CD4-positive, alpha-beta T cell treated with Interleukin-4 for 4 hours (primary cell): ENCODE data around the gene CBFA2T3.
"Not testable (repeated sequence)": the region's sequence is repeated elsewhere in the genome, so short reads cannot be mapped to it uniquely, and the experiment has no call there.

Experiments
- DNase-seq: peaks from one replicate; pipeline ENCODE4 v3.0.0-alpha.2; 2020

CBFA2T3 gene

DNA sequence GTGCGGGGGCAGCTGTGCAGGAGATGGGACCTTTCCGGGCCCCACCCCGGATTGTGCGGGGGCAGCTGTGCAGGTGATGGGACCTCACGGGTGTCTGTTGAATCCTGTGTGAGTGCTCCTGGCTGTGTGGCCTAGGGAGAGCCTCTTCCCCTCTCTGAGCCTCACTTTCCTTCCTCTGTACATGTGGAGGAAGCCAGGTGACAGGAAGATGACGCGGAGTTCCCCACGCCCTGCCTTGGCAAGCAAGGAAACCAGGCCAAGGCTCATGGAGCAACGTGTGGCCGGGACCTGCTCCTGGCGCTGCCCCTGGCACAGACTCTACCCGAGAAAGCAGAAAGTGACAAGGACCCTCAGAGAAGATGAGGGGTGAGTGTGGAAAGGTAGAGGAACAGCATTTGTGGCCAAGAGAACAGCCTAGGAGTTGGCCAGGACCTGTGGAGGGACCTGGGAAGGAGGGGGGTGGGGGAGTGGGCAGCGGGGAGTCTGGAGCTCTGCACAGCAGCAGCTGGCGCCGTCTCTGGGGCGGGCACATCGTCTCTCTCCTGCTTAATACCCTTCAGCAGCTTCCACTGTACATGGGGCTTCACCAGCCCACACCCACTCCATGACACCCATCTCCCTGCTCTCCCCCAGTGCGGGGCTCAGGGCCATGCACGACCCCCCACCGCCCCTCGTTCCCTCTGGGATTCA is 72.2 kb downstream of the CBFA2T3 start:
- DNase-seq = no peak

DNA sequence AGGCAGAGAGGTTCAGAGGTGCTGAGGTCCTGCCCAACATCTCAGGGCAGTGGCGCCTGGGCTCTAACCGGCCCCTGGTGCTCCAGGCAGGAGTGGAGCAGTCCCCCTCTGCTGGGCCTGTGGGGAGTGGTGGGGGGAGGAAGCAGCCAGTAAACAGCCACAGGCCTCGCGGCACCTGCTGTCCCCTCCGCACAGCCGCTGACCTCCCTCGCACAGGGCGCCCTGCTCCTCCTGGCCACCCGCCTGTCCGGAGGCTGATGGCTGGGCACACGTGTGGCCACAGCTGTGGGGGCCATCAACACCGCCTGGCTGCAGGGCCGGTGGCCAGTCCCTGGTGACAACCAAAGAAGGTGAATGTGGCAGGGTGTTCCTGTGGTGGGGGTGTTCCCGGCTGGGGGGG is 73.7 kb downstream of the CBFA2T3 start:
- DNase-seq = no peak

DNA sequence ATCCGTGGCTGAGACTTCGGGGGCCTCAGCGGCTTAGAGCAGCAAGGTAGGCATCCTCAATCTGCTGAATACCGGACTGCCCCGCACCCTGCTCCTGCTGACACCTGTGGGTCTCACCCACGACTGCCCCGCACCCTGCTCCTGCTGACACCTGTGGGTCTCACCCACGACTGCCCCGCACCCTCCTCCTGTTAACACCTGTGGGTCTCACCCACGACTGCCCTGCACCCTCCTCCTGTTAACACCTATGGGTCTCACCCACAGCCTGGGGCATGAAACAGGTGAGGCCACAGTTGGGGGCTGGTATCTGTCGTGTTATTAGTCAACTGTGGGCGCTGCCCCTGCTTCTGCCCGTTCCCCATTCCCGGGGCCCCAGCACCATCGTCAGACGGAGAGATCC is 74.3 kb downstream of the CBFA2T3 start:
- no peak for DNase-seq

DNA sequence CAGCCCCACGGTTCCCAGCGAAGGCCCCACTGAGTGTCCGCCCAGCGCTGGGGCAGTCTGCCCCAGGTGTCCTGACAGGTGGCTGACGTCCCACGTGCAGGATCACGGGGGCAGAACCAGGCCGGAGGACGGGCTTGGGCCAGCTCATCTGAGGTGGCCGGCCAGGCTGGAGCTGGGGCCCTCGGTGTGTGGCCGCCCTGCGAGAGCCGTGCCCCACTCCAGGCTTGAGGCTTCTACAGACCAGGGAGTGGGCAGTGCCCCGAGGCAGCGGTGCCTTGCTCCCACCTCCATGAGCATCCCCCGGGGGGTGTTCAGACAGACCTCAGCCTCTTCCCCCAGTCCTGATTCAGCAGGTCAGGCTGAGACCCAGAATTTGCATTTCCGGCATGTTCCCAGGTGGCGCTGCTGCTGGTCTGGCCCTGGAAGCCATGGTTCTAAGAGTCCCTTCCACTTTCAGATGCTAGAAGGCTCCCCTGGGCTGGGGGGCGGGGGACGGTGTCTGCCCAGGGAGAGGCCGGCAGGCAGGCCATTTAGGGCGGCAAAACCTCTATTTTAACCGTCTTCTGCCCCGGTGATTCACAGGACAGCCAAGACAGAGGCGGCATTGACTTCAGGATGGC is 75.2 kb downstream of the CBFA2T3 start:
- DNase-seq = no peak

DNA sequence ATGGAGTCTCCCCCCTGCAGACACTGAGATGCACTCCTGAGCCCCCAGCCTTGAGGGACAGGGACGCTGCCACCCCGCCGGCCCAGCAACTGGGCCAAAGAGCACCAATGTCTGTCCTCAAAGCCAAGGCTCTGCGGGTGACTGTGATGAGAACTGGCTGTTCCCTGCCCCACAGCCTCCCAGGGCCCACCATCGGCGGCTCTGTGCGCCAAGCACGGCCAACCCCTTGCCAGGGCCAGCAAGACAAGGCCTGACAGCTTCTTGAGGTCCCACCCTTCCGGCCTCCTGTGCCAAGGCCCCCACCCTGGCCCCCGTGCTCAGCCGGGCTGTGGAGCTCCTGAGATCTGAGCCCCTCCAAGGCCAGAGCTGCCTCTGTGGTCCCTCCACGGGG is 76.3 kb downstream of the CBFA2T3 start:
- no peak for DNase-seq

DNA sequence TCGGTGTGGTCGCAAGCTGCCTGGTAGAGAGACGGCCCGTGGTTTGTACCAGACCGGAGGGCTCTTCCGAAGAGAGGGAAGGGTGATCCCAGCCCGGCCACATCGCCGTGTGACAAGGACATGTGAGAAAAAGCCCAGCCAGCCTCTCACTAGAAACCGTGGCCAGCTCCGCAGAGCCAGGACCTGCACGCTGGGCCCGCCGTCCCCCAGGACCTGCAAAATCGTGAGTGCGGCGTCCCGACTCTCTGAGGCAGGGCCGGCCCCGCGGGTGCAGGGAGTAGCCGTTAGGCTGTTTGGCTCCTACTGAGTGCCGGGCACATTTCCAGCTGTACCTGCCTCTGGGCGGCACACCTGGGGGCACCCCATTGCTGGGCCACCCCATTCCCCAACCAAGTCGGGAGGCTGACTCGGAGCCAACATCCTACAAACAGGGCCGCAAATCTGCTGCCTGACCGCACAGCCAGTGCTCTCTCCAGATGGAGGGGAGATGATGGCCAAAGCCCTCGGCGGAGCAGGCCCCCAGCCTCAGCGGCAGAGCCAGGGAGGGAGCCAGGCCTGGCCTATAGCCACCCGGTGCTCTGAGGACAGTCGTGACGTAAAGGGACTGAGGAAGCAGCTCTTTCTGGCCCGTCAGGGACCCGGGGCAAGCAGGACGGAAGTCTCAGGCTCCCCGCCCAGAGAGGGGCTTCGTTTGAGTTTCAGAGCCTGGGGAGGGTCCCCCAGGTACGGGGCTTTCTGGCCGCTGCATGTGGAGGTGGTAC is 76.9 kb downstream of the CBFA2T3 start:
- no peak for DNase-seq

DNA sequence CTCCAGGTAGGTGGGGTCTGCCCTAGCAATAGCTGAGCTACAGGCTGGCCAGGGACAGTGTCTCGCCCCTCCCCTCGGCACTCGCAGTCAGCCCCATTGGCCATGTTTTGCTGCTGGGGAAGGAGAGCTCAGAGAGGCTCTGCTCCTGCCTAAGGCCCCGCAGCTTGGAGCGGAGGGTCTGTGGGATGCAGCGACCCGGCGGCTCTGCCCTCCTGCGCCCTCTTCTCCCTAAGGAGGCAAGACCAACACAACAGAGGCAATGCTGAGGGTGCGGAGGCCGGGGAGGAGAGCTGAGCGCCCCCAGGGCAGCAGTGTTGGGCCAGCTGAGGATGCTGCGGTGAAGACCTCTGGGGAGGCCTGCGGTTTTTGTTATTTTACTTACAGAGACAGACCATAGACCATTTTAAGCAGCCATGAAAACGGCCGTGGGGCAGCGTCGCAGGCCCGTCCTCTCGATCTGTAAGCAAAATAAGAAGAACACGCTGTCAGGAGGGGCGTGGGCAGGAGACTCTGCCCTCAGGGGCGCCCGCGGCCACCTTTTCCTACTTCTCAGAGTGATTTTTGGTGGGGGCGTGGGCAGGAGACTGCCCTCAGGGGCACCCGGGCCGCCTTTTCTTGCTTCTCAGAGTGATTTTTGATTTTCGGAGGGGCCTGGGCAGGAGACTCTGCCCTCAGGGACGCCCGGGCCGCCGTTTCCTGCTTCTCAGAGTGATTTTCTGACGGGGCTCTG is 79.1 kb downstream of the CBFA2T3 start:
- no peak for DNase-seq

DNA sequence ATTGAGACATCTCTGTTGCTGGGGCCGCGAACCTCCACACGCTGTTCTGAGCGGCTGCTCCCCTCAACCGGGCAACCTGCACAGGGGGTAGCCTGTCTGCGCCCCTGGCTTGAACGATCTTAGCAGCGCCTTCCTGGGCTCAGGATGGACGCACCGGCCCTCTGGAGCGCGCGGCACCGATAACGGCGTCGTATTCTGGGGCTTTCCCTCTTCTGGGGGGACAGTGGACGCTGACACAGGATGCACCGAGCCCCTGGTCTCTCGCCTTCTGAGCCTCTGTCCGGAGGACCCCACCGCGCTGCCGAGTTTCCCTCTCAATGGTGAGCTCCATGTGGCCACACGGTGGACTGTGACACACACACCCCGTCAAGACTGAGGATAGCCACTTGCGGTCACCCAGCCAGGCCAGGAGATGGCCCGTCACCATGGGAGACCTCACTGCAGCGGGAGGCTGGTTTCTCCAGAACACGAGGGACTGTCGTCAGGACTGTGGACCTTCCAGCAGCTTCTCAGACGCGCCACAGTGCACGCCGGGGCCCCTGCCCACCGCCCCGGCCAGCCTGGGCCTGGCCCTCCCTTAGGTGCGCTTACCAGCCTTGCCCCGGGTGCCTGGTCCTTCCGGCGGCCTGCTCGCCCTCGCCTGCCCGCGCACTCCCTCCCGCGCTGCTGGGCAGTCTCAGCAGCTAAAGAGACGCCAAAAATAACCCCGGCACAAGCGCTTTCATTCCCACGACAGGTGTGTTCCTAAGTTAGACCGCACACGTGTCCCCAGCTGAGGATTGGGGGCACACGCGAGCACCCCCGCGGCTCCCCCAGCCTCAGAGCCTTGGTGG is 80.6 kb downstream of the CBFA2T3 start:
- DNase-seq = no peak

DNA sequence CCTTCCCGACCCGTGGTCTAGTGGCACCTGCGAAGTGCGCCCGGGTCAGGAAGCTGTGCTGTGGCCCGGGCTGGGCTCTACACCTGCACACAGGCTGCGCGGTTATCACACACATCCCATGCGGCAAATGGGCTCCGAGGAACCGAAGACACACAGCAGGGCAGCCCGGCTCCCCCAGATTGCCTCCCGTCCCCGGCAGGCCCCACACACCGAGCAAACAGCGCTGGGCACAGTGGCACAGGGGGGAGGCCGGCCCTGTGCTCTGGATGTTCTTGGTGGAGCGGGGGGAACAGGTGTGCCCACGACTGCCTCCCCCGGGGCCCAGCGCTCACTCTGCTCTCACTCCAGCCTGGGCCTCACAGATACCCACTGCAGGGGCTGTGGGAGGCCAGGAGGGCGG is 81.7 kb downstream of the CBFA2T3 start:
- no peak for DNase-seq

DNA sequence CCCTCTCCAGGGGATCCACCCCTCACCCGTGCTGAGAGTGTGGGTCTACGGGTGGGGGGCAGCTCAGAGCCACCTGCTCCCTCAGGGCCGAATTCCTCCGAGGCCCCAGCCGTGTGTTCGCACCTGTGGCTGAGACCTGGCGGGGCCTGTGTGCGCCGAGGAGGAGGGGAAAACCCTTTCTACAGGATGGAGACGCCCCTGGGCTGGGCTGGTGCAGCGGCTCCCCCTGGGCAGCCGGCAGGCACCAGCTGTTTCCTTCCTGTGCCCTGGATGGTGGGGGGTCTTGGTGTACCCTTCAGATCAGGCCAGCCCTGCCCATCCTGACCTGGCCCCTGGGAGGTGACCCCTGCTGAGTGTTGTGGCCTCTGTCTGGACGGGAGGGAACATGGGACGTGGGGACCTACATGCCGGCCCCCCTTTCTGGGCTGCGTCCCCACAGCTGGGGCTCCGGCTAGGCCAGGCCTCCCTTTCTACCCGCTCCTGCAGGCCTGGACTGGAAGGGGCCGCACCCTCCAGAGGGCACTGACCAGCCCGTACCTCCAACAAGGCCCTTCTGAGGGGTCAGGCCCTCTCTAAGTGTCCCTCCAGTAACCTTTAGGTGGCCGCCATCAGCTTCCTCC is 82.2 kb downstream of the CBFA2T3 start:
- no peak for DNase-seq

DNA sequence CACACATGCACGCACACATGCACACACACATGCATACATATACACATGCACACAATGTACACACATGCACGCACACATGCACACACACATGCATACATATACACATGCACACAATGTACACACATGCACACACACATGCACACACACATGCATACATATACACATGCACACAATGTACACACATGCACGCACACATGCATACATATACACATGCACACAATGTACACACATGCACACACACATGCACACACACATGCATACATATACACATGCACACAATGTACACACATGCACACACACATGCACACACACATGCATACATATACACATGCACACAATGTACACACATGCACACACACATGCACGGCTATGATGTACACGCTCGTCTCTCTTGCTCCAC is 82.7 kb downstream of the CBFA2T3 start:
- DNase-seq = not testable (repeated sequence)

DNA sequence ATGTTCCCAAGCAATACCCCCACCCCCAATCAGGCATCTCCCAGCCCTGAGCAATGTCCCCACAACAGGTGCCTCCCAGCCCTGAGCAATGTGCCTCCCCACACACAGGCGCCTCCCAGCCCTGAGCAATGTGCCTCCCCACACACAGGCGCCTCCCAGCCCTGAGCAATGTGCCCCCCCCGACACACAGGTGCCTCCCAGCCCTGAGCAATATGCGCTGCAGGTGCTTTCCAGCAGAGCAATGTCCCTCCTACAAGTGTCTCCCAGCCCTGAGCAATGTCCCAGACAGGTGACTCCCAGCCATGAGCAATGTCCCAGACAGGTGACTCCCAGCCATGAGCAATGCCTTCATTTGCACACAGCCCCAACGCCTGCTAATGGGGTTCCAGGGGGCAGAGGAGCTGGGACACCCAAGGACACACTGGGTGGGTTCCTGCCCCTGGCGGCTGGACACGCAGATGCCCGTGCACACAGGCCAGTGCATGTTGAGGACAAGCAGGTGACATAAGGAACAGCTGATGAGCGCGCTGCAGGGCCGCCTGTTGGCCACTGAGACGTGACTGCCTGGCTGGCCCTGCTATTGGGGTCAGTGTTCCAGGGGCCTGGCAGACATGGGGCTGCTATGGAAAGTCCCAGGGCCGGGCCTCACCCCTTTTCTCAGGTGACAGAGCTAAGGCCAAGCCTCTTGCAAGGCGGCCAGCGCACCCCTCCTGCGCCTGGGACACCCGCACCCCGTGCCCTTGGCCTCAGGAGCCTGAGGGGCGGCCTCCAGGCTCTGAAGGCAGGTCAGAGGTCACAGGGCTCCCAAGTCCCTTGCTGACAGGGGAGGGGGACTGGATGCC is 83.7 kb downstream of the CBFA2T3 start:
- no peak for DNase-seq

DNA sequence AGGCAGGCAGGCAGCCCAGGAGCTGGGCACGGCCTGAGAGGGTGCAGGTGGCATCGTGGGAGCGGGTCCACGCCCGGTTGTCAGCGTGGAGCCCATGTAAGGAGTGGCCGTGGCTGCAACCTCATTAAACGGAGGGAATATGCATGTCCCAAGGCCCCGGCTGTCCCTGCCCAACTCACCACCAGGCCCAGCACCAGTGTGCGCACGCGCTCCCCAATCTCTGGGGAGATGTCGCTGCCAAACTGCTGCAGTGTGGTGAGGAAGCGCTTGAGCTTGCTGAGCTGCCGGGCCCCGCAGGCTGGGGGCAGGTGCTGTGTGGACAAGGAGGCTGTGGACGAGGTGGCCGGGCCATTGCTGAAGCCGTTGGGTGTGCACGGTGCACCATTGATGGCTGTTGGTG is 84.9 kb downstream of the CBFA2T3 start:
- DNase-seq = no peak

DNA sequence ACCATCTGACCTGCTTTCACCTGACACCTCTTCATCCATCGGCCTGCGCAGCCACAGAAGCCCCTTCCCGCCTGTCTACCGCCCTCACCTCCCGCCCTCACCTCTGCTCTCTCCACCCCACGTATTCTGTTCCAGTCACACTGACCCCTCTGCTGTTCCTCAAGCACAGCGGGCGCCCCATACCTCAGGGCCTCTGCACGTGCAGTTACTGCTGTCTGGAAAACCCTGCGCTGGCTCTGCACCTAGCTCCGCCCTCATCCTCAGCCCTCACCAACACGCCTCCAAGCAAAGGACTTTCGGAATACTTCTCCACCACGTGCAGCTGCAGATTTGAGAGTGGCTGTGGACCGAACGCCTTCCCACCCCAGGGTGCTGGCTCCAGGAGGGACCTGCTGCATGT is 85.9 kb downstream of the CBFA2T3 start:
- DNase-seq = no peak

DNA sequence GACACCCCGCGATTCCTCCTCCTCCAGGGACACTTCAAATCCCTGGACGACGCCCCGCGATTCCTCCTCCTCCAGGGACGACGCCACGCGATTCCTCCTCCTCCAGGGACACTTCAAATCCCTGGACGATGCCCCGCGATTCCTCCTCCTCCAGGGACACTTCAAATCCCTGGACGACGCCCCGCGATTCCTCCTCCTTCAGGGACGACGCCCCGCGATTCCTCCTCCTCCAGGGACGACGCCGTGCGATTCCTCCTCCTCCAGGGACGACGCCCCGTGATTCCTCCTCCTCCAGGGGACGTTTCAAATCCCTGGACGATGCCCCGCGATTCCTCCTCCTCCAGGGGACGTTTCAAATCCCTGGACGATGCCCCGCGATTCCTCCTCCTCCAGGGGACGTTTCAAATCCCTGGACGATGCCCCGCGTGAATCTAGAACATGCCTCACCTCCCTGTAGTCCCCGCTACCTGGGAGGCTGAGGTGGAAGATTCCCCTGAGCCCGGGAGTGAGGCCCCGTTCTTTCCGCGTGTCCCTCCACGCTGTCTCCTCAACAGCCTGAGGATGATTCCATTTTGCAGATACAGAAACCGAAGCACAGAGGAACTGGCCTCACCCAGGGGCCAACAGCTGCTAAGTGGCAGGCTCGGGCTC is 87.2 kb downstream of the CBFA2T3 start:
- DNase-seq = not testable (repeated sequence)

DNA sequence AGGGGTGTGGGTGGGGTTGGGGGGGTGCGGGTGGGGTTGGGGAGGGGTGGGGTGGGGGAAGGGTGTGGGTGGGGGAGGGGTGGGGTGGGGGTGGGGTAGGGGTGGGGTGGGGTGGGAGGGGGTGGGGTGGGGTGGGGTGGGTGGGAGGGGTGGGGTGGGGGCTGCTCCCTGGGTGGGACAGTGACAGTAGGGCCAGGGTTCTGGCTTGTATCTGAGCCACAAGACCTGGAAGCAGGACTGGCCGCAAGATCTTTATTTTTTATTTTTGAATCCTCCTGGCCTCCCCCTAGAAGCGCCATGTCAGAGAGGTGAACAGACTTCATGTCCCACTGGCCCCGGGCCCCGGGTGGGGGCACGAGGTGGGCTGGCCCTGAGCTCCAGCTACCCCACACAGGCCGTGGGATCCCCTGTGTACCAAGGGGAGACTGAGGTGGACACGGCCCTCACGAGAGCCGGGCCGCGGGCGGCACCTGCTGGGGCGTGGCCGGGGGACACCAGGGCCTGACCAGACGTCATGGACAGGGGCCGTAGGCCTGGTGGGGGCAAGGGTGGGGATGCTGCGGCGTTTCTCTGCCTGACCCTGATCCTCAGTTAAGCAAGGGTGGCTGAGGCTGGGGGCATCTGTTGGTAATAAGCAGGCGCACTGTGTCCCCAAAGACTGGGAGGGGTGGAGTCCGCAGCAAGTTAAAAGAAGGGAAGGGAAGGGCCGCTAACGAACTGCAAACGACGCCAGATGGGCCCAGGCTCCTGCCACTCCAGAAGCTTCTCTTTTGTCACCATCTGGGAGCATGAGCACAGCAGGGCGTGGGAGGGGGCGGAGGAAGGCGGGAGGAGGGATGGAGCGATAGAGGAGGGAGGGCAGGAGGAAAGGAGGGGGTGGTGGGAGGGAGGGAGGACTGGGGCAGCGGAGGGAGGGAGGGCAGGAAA is 88.3 kb downstream of the CBFA2T3 start:
- DNase-seq = no peak

DNA sequence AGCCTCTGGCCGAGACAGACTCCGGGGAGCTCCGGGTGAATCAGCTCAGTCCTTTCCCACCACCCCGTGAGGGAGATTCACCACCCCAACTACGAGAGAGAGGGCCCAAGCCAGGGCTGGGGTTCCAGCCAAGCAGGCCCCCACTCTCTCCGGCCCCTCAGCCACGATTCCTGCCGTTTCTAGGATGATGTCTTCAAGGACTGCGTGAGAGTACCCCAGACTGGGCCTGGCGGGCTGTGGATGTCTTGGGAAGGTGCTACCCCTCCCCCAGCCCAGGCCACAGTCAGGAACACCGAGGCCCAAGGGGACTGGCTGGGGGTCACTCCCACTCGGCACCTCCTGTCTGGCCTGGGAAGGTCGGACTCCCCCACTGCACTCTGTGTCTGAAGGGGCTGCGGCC is 89.0 kb downstream of the CBFA2T3 start:
- no peak for DNase-seq

DNA sequence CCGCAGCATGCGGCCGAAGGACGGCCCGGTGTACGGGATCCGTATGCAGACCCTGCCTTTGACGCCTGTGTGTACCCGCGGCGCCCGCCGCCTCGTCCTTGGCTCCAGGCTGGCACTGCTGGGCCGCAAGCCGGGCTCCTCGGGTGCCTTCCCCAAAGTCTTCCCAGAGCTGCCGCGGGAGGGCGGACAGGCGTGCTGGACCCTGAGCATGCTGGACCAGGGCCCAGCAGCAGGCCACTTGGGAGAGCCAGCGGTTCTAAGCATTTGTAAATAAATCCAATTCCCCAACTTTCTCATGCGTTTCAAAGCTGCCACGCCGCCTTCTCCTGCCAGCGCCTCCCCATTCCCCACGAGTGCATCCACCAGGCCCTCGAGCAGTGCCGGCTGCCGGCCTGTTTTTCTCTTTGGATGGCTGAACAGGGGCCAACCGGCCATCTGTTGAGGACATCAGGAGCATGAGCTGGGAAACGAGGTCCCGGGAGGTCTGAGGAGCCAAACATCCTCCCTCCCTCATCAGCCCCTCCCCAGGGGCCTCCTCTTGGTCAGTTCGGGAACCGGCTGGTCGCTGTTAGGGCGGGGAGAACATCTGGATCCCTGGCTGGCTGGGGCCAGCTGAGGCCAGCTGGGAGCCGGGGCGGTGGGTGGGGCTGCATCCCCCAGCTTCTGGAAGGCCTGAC is 90.0 kb downstream of the CBFA2T3 start:
- no peak for DNase-seq

DNA sequence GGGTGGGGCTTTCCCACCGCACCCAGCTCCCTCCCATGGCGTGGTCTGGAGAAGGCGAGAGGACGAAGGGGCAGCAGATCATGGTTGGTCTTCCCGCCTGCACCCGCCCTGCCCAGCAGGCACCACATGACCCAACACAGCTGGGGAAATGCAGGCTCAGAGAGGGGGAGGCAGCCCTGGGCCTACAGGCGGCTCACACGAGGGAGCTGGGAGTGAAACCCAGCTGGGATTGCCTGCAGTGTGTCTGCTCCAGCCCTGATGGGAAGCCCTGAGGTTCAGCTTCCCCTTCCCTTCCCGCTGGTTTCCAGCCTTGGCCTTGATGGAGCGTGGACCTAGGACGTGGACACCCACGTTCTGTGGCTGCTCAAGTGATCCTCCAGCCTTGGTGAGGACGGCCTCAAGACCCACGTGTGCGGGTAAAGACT is 90.6 kb downstream of the CBFA2T3 start:
- no peak for DNase-seq
